HG02852 (cell line): ENCODE results near the gene GTF2F2.
"Not testable (repeated sequence)": the region's sequence is repeated elsewhere in the genome, so short reads cannot be mapped to it uniquely, and the experiment has no call there.

ENCODE experiments used
- ATAC-seq: cut with Tn5 transposase; IDR thresholded peaks from one replicate; pipeline ENCODE4 v1.9.1; 2021; ENCODE audit warnings: mild to moderate bottlenecking, moderate library complexity; ENCODE audit not compliant: unreplicated experiment

Gene GTF2F2

GRCh38 chr13:45298206-45298505 is 177.8 kb downstream of the GTF2F2 start:
- no peak for ATAC-seq

- ATAC-seq: not testable (repeated sequence)
Measured at GRCh38 chr13:45298550-45298949, 178.2 kb downstream of the GTF2F2 start.

GRCh38 chr13:45299194-45299593 is 178.9 kb downstream of the GTF2F2 start:
- no peak for ATAC-seq

GRCh38 chr13:45300190-45300985 is 180.1 kb downstream of the GTF2F2 start:
- ATAC-seq: no peak

GRCh38 chr13:45301263-45301662 is 181.0 kb downstream of the GTF2F2 start:
- no peak for ATAC-seq

- no peak for ATAC-seq
Measured at GRCh38 chr13:45302507-45302906, 182.2 kb downstream of the GTF2F2 start.

GRCh38 chr13:45303026-45303425 is 182.7 kb downstream of the GTF2F2 start:
- ATAC-seq: no peak

GRCh38 chr13:45303866-45304265 is 183.6 kb downstream of the GTF2F2 start:
- no peak for ATAC-seq

GRCh38 chr13:45305079-45305478 is 184.8 kb downstream of the GTF2F2 start:
- ATAC-seq: no peak

- ATAC-seq: no peak
Measured at GRCh38 chr13:45306966-45307365, 186.7 kb downstream of the GTF2F2 start.

GRCh38 chr13:45310341-45311131 is 190.2 kb downstream of the GTF2F2 start:
- no peak for ATAC-seq

- no peak for ATAC-seq
Measured at GRCh38 chr13:45314822-45315221, 194.5 kb downstream of the GTF2F2 start.

- ATAC-seq: no peak
Measured at GRCh38 chr13:45315520-45316167, 195.3 kb downstream of the GTF2F2 start.

GRCh38 chr13:45316338-45316737 is 196.0 kb downstream of the GTF2F2 start:
- no peak for ATAC-seq

- no peak for ATAC-seq
Measured at GRCh38 chr13:45316996-45317395, 196.7 kb downstream of the GTF2F2 start.

GRCh38 chr13:45320876-45321629 is 200.7 kb downstream of the GTF2F2 start:
- no peak for ATAC-seq

GRCh38 chr13:45325806-45326205 is 205.5 kb downstream of the GTF2F2 start:
- ATAC-seq: no peak

- ATAC-seq: no peak
Measured at GRCh38 chr13:45327253-45327955, 207.1 kb downstream of the GTF2F2 start.

- ATAC-seq: no peak
Measured at GRCh38 chr13:45328661-45329111, 208.4 kb downstream of the GTF2F2 start.

- ATAC-seq: no peak
Measured at GRCh38 chr13:45331123-45331619, 210.9 kb downstream of the GTF2F2 start.
